Ovary (tissue), 3 donors: Measurements from ENCODE around the gene ANKRD33B.

ENCODE experiments used
- EP300 ChIP-seq: sonication (generic); formaldehyde crosslinking; IDR thresholded peaks from one replicate; pipeline ENCODE4 v1.6.1; 2017; ENCODE audit warnings: antibody characterized with exemption
- POLR2A ChIP-seq: fragments of 450-650 bp; IDR thresholded peaks from one replicate; pipeline ENCODE4 v1.6.1; 2017; ENCODE audit warnings: antibody characterized with exemption, mild to moderate bottlenecking, moderate library complexity
- TF ChIP-seq, protein P1 (sequence below), 3 donors: fragments of 450-650 bp in 2 of 3; fragments of 200-600 bp in 1 of 3; IDR thresholded peaks; one replicate each; pipeline versions ENCODE4 v1.5.1 to v1.8.0; 2016 to 2022; ENCODE audit warnings: antibody characterized with exemption in 3 of 3, mild to moderate bottlenecking in 1 of 3
- donor health status: DM: no; HTN: no; CAD: no.

DNA sequence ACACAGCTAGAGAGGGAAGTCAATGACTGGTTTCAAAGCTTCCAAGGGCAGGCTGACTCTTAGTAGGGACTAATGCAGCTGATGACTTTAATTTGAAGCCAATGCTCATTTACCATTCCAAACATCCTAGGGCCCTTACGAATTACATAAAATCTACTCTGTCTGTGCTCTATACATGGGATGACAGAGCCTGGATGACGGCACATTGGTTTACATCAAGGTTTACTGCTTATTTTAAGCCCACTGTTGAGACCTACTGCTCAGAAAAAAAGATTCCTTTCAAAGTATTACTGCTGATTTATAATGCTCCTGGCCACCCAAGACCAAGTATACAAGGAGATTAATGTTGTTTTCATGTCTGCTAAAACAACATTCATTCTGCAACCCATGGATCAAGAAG lies 123.0 kb downstream of the ANKRD33B start:
- TF ChIP-seq, protein P1, sequence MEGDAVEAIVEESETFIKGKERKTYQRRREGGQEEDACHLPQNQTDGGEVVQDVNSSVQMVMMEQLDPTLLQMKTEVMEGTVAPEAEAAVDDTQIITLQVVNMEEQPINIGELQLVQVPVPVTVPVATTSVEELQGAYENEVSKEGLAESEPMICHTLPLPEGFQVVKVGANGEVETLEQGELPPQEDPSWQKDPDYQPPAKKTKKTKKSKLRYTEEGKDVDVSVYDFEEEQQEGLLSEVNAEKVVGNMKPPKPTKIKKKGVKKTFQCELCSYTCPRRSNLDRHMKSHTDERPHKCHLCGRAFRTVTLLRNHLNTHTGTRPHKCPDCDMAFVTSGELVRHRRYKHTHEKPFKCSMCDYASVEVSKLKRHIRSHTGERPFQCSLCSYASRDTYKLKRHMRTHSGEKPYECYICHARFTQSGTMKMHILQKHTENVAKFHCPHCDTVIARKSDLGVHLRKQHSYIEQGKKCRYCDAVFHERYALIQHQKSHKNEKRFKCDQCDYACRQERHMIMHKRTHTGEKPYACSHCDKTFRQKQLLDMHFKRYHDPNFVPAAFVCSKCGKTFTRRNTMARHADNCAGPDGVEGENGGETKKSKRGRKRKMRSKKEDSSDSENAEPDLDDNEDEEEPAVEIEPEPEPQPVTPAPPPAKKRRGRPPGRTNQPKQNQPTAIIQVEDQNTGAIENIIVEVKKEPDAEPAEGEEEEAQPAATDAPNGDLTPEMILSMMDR (IDR thresholded peaks at IDR 0.05): no peak
- TF ChIP-seq POLR2A (no peak), EP300 (no peak)
